ENCODE results near the gene OGFR. TPM values are rescaled to one million over a fixed set of nuclear protein-coding genes. Genes with fewer than 3 reads are reported as not detected.
A peak's percentile ranks its signal among the peaks of the same experiment; 100 is the strongest.

OGFR gene
- total and polyA plus RNA-seq, 2 experiments from 2014 or later, result 9.6 to 50.6 TPM

DNA sequence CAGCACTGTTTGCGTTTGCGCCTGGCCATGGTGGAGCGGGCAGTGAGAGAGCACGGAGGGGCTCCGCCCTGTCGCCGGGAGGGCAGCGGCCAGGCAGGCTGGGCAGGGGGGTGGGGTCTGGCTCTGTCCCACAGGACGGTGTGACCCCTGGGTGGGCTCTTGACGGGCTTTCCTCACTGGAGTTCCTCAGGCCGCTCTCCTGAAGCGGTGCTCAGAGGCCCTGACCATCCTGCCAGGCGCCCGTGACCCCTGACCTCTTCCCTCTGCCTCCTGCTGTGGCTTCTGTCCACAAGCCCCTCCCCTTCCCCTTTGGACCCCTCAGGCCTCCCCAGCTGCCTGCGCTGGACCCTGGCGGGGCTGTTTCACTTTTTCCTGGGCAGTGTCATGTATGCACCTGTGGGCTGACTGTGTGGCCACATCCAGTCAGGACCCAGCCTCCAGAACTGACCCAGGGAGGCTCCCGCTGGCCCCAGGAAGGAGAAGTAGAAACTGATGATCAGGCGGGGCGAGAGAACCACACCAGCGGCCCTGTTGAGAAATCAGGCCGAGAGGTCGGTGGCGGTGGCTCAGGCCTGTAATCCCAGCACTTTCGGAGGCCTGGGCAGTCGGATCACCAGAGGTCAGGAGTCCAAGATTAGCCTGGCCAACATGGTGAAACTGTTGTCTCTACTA is 1.2 kb downstream of the OGFR start:
- Mint-ChIP-seq H3K4me3 (peak overlapping the region; percentile 70), H3K36me3 (ENCODE audit: low read depth) (peaks cover 13% of the 10 kb centered on the region; the same call in 2 of the 3 replicates), H3K27me3 (ENCODE audit: insufficient read depth, low read depth, poor library complexity) (peaks cover 34% of the 10 kb centered on the region), H3K9me3 (no peaks in the 10 kb centered on the region), H3K4me1 (peaks cover 9% of the 10 kb centered on the region; the same call in 1 of the 3 replicates), H3K27ac (no peak overlapping the region)
- H3K79me2 ChIP-seq (replicated peaks; ENCODE audit: insufficient read depth), result peaks cover 9% of the 10 kb centered on the region; the same call in 1 of the 2 replicates
- ATAC-seq (peak; percentile 11), DNase-seq (ENCODE audit: low spot score) (no peak)
- H3K4me2 ChIP-seq, result peak overlapping the region; percentile 88
- peaks cover 7% of the 10 kb centered on the region for H4K20me1 ChIP-seq (replicated peaks; ENCODE audit: insufficient read depth)
- peaks cover 12% of the 10 kb centered on the region; the same call in 1 of the 2 replicates for H3F3A ChIP-seq (replicated peaks; ENCODE audit: low read depth)
- H3K4me3 ChIP-seq, result peak overlapping the region; percentile 76
- TF ChIP-seq ZNF114 (CRISPR knock-in tag; IDR thresholded peaks at IDR 0.05) (no peak), EZH2 (IDR thresholded peaks at IDR 0.05; ENCODE audit: low read depth, unreplicated experiment) (no peak), JUNB (IDR thresholded peaks at IDR 0.05; ENCODE audit: unreplicated experiment) (no peak), STAT1 (IDR thresholded peaks at IDR 0.05; ENCODE audit: unreplicated experiment) (no peak)
- TF ChIP-seq, protein P1, sequence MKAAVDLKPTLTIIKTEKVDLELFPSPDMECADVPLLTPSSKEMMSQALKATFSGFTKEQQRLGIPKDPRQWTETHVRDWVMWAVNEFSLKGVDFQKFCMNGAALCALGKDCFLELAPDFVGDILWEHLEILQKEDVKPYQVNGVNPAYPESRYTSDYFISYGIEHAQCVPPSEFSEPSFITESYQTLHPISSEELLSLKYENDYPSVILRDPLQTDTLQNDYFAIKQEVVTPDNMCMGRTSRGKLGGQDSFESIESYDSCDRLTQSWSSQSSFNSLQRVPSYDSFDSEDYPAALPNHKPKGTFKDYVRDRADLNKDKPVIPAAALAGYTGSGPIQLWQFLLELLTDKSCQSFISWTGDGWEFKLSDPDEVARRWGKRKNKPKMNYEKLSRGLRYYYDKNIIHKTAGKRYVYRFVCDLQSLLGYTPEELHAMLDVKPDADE (IDR thresholded peaks at IDR 0.05), result no peak
- TF ChIP-seq, protein P2, sequence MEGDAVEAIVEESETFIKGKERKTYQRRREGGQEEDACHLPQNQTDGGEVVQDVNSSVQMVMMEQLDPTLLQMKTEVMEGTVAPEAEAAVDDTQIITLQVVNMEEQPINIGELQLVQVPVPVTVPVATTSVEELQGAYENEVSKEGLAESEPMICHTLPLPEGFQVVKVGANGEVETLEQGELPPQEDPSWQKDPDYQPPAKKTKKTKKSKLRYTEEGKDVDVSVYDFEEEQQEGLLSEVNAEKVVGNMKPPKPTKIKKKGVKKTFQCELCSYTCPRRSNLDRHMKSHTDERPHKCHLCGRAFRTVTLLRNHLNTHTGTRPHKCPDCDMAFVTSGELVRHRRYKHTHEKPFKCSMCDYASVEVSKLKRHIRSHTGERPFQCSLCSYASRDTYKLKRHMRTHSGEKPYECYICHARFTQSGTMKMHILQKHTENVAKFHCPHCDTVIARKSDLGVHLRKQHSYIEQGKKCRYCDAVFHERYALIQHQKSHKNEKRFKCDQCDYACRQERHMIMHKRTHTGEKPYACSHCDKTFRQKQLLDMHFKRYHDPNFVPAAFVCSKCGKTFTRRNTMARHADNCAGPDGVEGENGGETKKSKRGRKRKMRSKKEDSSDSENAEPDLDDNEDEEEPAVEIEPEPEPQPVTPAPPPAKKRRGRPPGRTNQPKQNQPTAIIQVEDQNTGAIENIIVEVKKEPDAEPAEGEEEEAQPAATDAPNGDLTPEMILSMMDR (conservative IDR thresholded peaks at IDR 0.05; ENCODE audit: low read depth in 2 of 2), result no peak
- H3K27ac ChIP-seq (ENCODE audit: low read depth), result no peak overlapping the region
- H3K27me3 ChIP-seq (ENCODE audit: insufficient read depth), result peaks cover 8% of the 10 kb centered on the region; the same call in 1 of the 2 replicates
- H3K4me1 ChIP-seq (ENCODE audit: insufficient read depth), result peaks cover 10% of the 10 kb centered on the region; the same call in 1 of the 2 replicates
- no peaks in the 10 kb centered on the region for H3K36me3 ChIP-seq (ENCODE audit: insufficient read depth)
- H2AFZ ChIP-seq, result no peak overlapping the region
- no peaks in the 10 kb centered on the region for H3K9me2 ChIP-seq (ENCODE audit: insufficient read depth)

DNA sequence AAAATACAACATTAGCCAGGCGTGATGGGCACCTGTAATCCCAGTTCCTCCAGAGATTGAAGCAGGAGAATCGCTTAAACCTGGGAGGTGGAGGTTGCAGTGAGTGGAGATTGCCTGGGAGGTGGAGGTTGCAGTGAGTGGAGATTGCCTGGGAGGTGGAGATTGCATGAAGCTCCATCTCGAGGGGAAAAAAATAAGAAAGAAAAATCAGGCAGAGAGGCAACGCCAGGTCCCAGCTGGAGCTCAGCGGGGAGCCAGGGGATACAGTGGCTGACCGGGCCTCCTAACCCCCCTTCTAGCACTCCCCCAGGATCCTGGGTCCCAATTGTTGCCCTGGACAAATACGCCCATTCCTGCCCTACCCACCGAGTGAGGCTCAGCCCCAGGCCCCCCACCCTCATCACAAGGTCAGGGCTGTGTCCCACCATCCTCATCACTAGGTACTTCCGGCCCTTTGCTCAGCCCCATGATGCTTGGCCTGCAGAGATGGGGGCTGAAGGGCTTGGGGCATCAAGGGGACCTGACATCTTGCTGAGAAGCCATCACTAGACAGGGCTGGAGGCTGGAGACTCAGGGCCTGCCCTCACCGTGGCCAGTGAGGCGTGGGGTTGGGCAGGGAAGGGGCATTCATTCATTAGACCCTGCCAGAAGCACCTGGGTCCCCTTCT is 1.9 kb downstream of the OGFR start:
- H3K27me3 Mint-ChIP-seq (ENCODE audit: insufficient read depth, low read depth, poor library complexity), result peaks cover 31% of the 10 kb centered on the region
- Histone ChIP-seq H2AFZ (no peak overlapping the region), H3K27ac (ENCODE audit: low read depth) (no peak overlapping the region), H3F3A (replicated peaks; ENCODE audit: low read depth) (peaks cover 12% of the 10 kb centered on the region; the same call in 1 of the 2 replicates), H3K36me3 (ENCODE audit: insufficient read depth) (no peaks in the 10 kb centered on the region), H3K79me2 (replicated peaks; ENCODE audit: insufficient read depth) (peaks cover 9% of the 10 kb centered on the region; the same call in 1 of the 2 replicates), H3K9me2 (ENCODE audit: insufficient read depth) (no peaks in the 10 kb centered on the region), H3K4me1 (ENCODE audit: insufficient read depth) (peaks cover 10% of the 10 kb centered on the region; the same call in 1 of the 2 replicates), H3K4me3 (peak overlapping the region; percentile 76; the same call in 1 of the 2 replicates), H3K4me2 (peak overlapping the region; percentile 88; the same call in 1 of the 2 replicates), H3K27me3 (ENCODE audit: insufficient read depth) (peaks cover 8% of the 10 kb centered on the region; the same call in 1 of the 2 replicates), H4K20me1 (replicated peaks; ENCODE audit: insufficient read depth) (peaks cover 7% of the 10 kb centered on the region)
- no peak overlapping the region; the same call in 1 of the 3 replicates for H3K4me3 Mint-ChIP-seq
- H3K27ac Mint-ChIP-seq, result no peak overlapping the region
- peaks cover 9% of the 10 kb centered on the region; the same call in 1 of the 3 replicates for H3K4me1 Mint-ChIP-seq
- no peak for ATAC-seq
- TF ChIP-seq CREB1 (CRISPR knock-in tag; IDR thresholded peaks at IDR 0.05; ENCODE audit: low read depth) (no peak), EZH2 (IDR thresholded peaks at IDR 0.05; ENCODE audit: low read depth, unreplicated experiment) (no peak), ZNF331 (CRISPR knock-in tag; IDR thresholded peaks at IDR 0.05; ENCODE audit: low read depth) (no peak), NANOG (IDR thresholded peaks at IDR 0.05; ENCODE audit: borderline replicate concordance) (no peak), ZNF114 (CRISPR knock-in tag; IDR thresholded peaks at IDR 0.05) (no peak), EZH2phosphoT487 (IDR thresholded peaks at IDR 0.05; ENCODE audit: unreplicated experiment) (no peak)
- DNase-seq (ENCODE audit: low spot score), result no peak
- H3K9me3 Mint-ChIP-seq, result no peaks in the 10 kb centered on the region
- H3K36me3 Mint-ChIP-seq (ENCODE audit: low read depth), result peaks cover 11% of the 10 kb centered on the region; the same call in 1 of the 3 replicates

Measured in GM23338 (cell line).